Breast epithelium (tissue), 3 donors: ENCODE data around the gene RTL10.

Experiments used
- CTCF ChIP-seq, 3 donors: fragments of 450-650 bp; IDR thresholded peaks; one replicate each; pipeline ENCODE4 v1.5.1; 2016 to 2017; ENCODE audit warnings: antibody characterized with exemption in 3 of 3, mild to moderate bottlenecking in 3 of 3, moderate library complexity in 3 of 3
- POLR2A ChIP-seq: fragments of 450-650 bp; IDR thresholded peaks from one replicate; pipeline ENCODE4 v1.6.1; 2016; ENCODE audit warnings: antibody characterized with exemption, mild to moderate bottlenecking, moderate library complexity

GRCh38 chr22:19816372-19817119 is 38.1 kb downstream of the RTL10 start:
- TF ChIP-seq POLR2A = no peak
- no peak for TF ChIP-seq CTCF (IDR thresholded peaks at IDR 0.05)
